Stomach (tissue), 9 donors: Measurements from ENCODE around the gene ADRA2A. TPM values are rescaled to one million over a fixed set of nuclear protein-coding genes. Genes with fewer than 3 reads are reported as not detected.

Experiments used
- DNase-seq, 2 donors: peaks; one replicate each; pipeline versions ENCODE4 v3.0.0 to v3.0.0-alpha.2; 2013 to 2019
- H3K27ac ChIP-seq, 5 donors: fragments of 200-600 bp in 4 of 5; sonication (generic) in 4 of 5; one replicate each; pipeline ENCODE4 v1.5.1; 2013 to 2019; ENCODE audit warnings: mild to moderate bottlenecking in 1 of 5, moderate library complexity in 1 of 5
- H3K27me3 ChIP-seq, 3 donors: fragments of 200-600 bp; sonication (generic); one replicate each; pipeline ENCODE4 v1.5.1; 2017 to 2019; ENCODE audit warnings: mixed run types in 1 of 3
- H3K36me3 ChIP-seq, 4 donors: fragments of 200-600 bp; sonication (generic); 1 replicate in 3 of 4; 2 replicates in 1 of 4; pipeline ENCODE4 v1.5.1; 2016 to 2019
- H3K4me1 ChIP-seq, 4 donors: fragments of 200-600 bp; sonication (generic); one replicate each; pipeline ENCODE4 v1.5.1; 2016 to 2019
- H3K4me3 ChIP-seq, 4 donors: fragments of 200-600 bp; sonication (generic) in 3 of 4; one replicate each; pipeline ENCODE4 v1.5.1; 2016 to 2019; ENCODE audit warnings: mild to moderate bottlenecking in 1 of 4
- H3K9me3 ChIP-seq, 4 donors: fragments of 200-600 bp; sonication (generic); one replicate each; pipeline ENCODE4 v1.5.1; 2016 to 2019
- EP300 ChIP-seq: sonication (generic); formaldehyde crosslinking; IDR thresholded peaks from one replicate; pipeline ENCODE4 v1.6.1; 2017; ENCODE audit warnings: antibody characterized with exemption
- POLR2A ChIP-seq, 4 donors: fragments of 450-650 bp; IDR thresholded peaks; one replicate each; pipeline ENCODE4 v1.6.1; 2016; ENCODE audit warnings: antibody characterized with exemption in 4 of 4, control low read depth in 2 of 4, mild to moderate bottlenecking in 1 of 4, moderate library complexity in 1 of 4
- POLR2AphosphoS5 ChIP-seq, 3 donors: sonication (generic); formaldehyde crosslinking; IDR thresholded peaks; one replicate each; pipeline ENCODE4 v1.6.1; 2016; ENCODE audit warnings: antibody characterized with exemption in 3 of 3
- WGBS, 5 donors: extraction: QIAGEN DNeasy Blood & Tissue Kit in 3 of 5; methylation state at CpG; one replicate each; pipeline versions ENCODE4 v1.1.5 to v1.1.7; 2013 to 2018; 5-methylcytosine and 5-hydroxymethylcytosine counted together
- intact Hi-C: fragments of 100-400 bp; cut with DNase I; formaldehyde crosslinking; loops from one replicate; pipeline ENCODE4 v1.15.1; 2023; ENCODE audit warnings: low total_unique reads
- polyA plus RNA-seq, 3 donors: library from polyadenylated mRNA; stranded (reverse); fragments of 200-250 nt; gene quantifications; one replicate each; pipeline ENCODE4 v1.2.3, GENCODE V29; 2013
- total RNA-seq, 5 donors: library from RNA; depleted of rRNA; stranded (reverse); fragments of >200 nt; gene quantifications; one replicate each; pipeline versions ENCODE4 v1.1.0 to v1.2.3, GENCODE V29; 2014 to 2016
- TF ChIP-seq, protein P1 (sequence below), 7 experiments: fragments of 450-650 bp in 4 of 7; fragments of 200-600 bp in 3 of 7; sonication (generic) in 3 of 7; IDR thresholded peaks; one replicate each; pipeline ENCODE4 v1.5.1; 2016 to 2019; ENCODE audit warnings: antibody characterized with exemption in 7 of 7, control low read depth in 2 of 7, mild to moderate bottlenecking in 1 of 7
- donor health status: healthy with polysubstance abuse.
- donor health status: Bipolar disorder and iron deficiency.
- donor health status: healthy.

The ADRA2A gene
- total and polyA plus RNA-seq, 8 donors = 0.25 to 4.9 (median 0.65) TPM; not detected in 1

GRCh38 chr10:111126077-111126476, 49.2 kb downstream of the ADRA2A start:
- Histone ChIP-seq H3K27ac (no peak overlapping the region), H3K4me1 (peaks cover 4 to 25% (median 14%) of the 10 kb centered on the region in 4 donors), H3K27me3 (peaks cover 0 to 3% (median 0%) of the 10 kb centered on the region in 3 donors), H3K9me3 (no peaks in the 10 kb centered on the region), H3K36me3 (no peaks in the 10 kb centered on the region), H3K4me3 (no peak overlapping the region)
- no peak for DNase-seq
- TF ChIP-seq POLR2A (IDR thresholded peaks at IDR 0.05) = no peak
- WGBS, 5 donors = 53 to 73% (median 68%) methylated on average over 2 of the region's 2 CpGs
- intact Hi-C loops = no loop called here

- H3K36me3 ChIP-seq = no peaks in the 10 kb centered on the region
Measured at GRCh38 chr10:111127081-111127848, 50.4 kb downstream of the ADRA2A start.

GRCh38 chr10:111128331-111129180, 51.7 kb downstream of the ADRA2A start:
- peaks cover 4 to 25% (median 14%) of the 10 kb centered on the region in 4 donors for H3K4me1 ChIP-seq
- intact Hi-C loops = no loop called here
- TF ChIP-seq, protein P1, sequence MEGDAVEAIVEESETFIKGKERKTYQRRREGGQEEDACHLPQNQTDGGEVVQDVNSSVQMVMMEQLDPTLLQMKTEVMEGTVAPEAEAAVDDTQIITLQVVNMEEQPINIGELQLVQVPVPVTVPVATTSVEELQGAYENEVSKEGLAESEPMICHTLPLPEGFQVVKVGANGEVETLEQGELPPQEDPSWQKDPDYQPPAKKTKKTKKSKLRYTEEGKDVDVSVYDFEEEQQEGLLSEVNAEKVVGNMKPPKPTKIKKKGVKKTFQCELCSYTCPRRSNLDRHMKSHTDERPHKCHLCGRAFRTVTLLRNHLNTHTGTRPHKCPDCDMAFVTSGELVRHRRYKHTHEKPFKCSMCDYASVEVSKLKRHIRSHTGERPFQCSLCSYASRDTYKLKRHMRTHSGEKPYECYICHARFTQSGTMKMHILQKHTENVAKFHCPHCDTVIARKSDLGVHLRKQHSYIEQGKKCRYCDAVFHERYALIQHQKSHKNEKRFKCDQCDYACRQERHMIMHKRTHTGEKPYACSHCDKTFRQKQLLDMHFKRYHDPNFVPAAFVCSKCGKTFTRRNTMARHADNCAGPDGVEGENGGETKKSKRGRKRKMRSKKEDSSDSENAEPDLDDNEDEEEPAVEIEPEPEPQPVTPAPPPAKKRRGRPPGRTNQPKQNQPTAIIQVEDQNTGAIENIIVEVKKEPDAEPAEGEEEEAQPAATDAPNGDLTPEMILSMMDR (IDR thresholded peaks at IDR 0.05) = no peak
- TF ChIP-seq POLR2AphosphoS5 (IDR thresholded peaks at IDR 0.05) (no peak), EP300 (no peak), POLR2A (IDR thresholded peaks at IDR 0.05) (no peak)
- no peak overlapping the region for H3K4me3 ChIP-seq
- H3K27ac ChIP-seq = no peak overlapping the region
- H3K27me3 ChIP-seq = peaks cover 0 to 3% (median 0%) of the 10 kb centered on the region in 3 donors
- WGBS, 5 donors = 59 to 75% (median 61%) methylated on average over 15 of the region's 15 CpGs
- DNase-seq = peak in 1 of 2 donors; percentile 68
- H3K9me3 ChIP-seq = no peaks in the 10 kb centered on the region
- no peaks in the 10 kb centered on the region for H3K36me3 ChIP-seq

More at GRCh38 chr10:111127081-111127848, 50.4 kb downstream of the ADRA2A start:
- no peak overlapping the region for H3K27ac ChIP-seq
- no peak overlapping the region for H3K4me3 ChIP-seq
- no peak for TF ChIP-seq POLR2AphosphoS5 (IDR thresholded peaks at IDR 0.05)
- TF ChIP-seq POLR2A (IDR thresholded peaks at IDR 0.05) = no peak
- TF ChIP-seq, protein P1 (IDR thresholded peaks at IDR 0.05) = no peak
- TF ChIP-seq EP300 = no peak
- no peak for DNase-seq
- intact Hi-C loops = no loop called here
- peaks cover 0 to 3% (median 0%) of the 10 kb centered on the region in 3 donors for H3K27me3 ChIP-seq
- H3K9me3 ChIP-seq = no peaks in the 10 kb centered on the region
- WGBS, 5 donors = 62 to 77% (median 71%) methylated on average over 5 of the region's 5 CpGs
- peaks cover 4 to 25% (median 14%) of the 10 kb centered on the region in 4 donors for H3K4me1 ChIP-seq

DNA sequence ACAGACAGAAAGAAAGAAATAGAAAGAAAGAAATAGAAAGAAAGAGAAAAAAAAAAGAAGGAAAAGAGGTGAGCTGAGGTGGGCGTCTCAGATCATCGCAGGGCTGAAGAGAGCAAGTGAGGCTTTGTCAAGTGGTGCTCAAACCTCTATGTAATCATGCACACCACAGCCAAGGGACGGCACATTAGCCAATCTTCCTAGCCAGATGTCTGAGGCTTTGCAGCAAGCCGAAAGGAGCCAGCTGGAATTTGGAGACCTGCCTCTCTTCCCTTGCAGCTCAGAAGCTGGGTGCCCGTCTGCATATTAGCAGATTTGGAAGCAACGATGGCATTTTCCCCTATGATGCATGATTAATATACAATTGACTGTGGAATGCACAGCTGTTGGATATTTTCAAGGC, 52.5 kb downstream of the ADRA2A start:
- Histone ChIP-seq H3K27ac (no peak overlapping the region), H3K36me3 (no peaks in the 10 kb centered on the region), H3K4me1 (peaks cover 4 to 25% (median 14%) of the 10 kb centered on the region in 4 donors), H3K27me3 (no peaks in the 10 kb centered on the region), H3K9me3 (no peaks in the 10 kb centered on the region), H3K4me3 (no peak overlapping the region)
- TF ChIP-seq, protein P1 (IDR thresholded peaks at IDR 0.05) = no peak
- no peak for DNase-seq
- 82 to 88% (median 84%) methylated on average over 6 of the region's 6 CpGs for WGBS, 5 donors
- intact Hi-C loops = no loop called here
